OCI-LY7 (cell line): ENCODE measurements around the gene TRABD2B. TPM values are rescaled to one million over a fixed set of nuclear protein-coding genes. Genes with fewer than 3 reads are reported as not detected.

Experiments used
- BruUV-seq: library from RNA; stranded (reverse); fragments of 400-500 nt; replicated peaks from 2 replicates; lab custom pipeline; 2021; lab: Mats Ljungman, UMichigan
- CTCF ChIA-PET: fragments of 300-600 bp; sonication (Branson Sonifier 250); formaldehyde crosslinking; loops from one replicate; lab custom pipeline; 2022; ENCODE audit warnings: antibody characterized with exemption; ENCODE audit not compliant: unreplicated experiment; lab: Charles Lee
- POLR2A ChIA-PET: fragments of 300-600 bp; sonication (Branson Sonifier 250); formaldehyde crosslinking; loops from one replicate; lab custom pipeline; 2022; ENCODE audit warnings: antibody characterized with exemption; lab: Charles Lee
- DNase-seq: peaks from one replicate; pipeline ENCODE4 v3.0.0-alpha.2; 2015; ENCODE audit warnings: low spot score
- H2AFZ ChIP-seq: fragments of 200-600 bp; sonication (generic), shearing (Covaris generic); 2 replicates; pipeline ENCODE4 v1.6.1; 2014; ENCODE audit warnings: mild to moderate bottlenecking, antibody characterized with exemption, low read length, moderate library complexity
- H3K27ac ChIP-seq: fragments of 200-600 bp; sonication (generic); 2 replicates; pipeline ENCODE4 v1.5.1; 2014; ENCODE audit warnings: mixed run types, low read depth, mild to moderate bottlenecking, moderate library complexity, low read length, inconsistent platforms; ENCODE audit not compliant: poor library complexity, severe bottlenecking
- H3K36me3 ChIP-seq: fragments of 200-600 bp; sonication (generic); 2 replicates; pipeline ENCODE4 v1.6.1; 2014; ENCODE audit warnings: mild to moderate bottlenecking, antibody characterized with exemption, low read length, moderate library complexity, mixed read lengths; ENCODE audit not compliant: insufficient read depth
- H3K4me1 ChIP-seq: fragments of 200-600 bp; sonication (generic); 2 replicates; pipeline ENCODE4 v1.5.1; 2014; ENCODE audit warnings: mild to moderate bottlenecking, low read length; ENCODE audit not compliant: insufficient read depth, poor library complexity, severe bottlenecking
- H3K4me2 ChIP-seq: fragments of 200-600 bp; sonication (generic); 2 replicates; pipeline ENCODE4 v1.6.1; 2014; ENCODE audit warnings: mild to moderate bottlenecking, low read length
- H3K4me3 ChIP-seq: fragments of 200-600 bp; sonication (generic); 2 replicates; pipeline ENCODE4 v1.5.1; 2014; ENCODE audit warnings: mild to moderate bottlenecking, low read depth, low read length; ENCODE audit not compliant: poor library complexity, severe bottlenecking
- H3K79me2 ChIP-seq: fragments of 200-600 bp; sonication (generic); 2 replicates; pipeline ENCODE4 v1.6.1; 2016; ENCODE audit warnings: low read depth, mild to moderate bottlenecking, low read length, moderate library complexity, mixed read lengths; ENCODE audit not compliant: insufficient read depth
- H3K9me2 ChIP-seq: fragments of 200-600 bp; sonication (generic); 2 replicates; pipeline ENCODE4 v1.6.1; 2016; ENCODE audit warnings: mild to moderate bottlenecking, low read length, mixed read lengths; ENCODE audit not compliant: insufficient read depth
- H3K9me3 ChIP-seq: fragments of 200-600 bp; sonication (generic); 2 replicates; pipeline ENCODE4 v1.6.1; 2014; ENCODE audit warnings: mild to moderate bottlenecking, mixed run types, low read length, mixed read lengths
- H4K20me1 ChIP-seq: fragments of 200-600 bp; sonication (generic); 2 replicates; pipeline ENCODE4 v1.6.1; 2014; ENCODE audit warnings: mild to moderate bottlenecking, antibody characterized with exemption, low read length, moderate library complexity, mixed read lengths; ENCODE audit not compliant: insufficient read depth
- CTCF ChIP-seq: fragments of 200-600 bp; sonication (generic); conservative IDR thresholded peaks from 2 replicates; pipeline ENCODE4 v1.5.1; 2014; ENCODE audit warnings: mild to moderate bottlenecking, antibody characterized with exemption, low read length, moderate library complexity, mixed read lengths
- EZH2phosphoT487 ChIP-seq: fragments of 200-600 bp; sonication (generic); IDR thresholded peaks from 2 replicates; pipeline ENCODE4 v1.6.1; 2018; ENCODE audit warnings: low read depth, borderline replicate concordance, mild to moderate bottlenecking, mixed run types, antibody characterized with exemption, low read length, moderate library complexity, mixed read lengths
- intact Hi-C: fragments of 100-400 bp; cut with micrococcal nuclease; formaldehyde crosslinking; loops from one replicate; pipeline ENCODE4 v1.10.0; 2022; ENCODE audit not compliant: unreplicated experiment
- total RNA-seq, 2 experiments: library from RNA; depleted of rRNA in 1 of 2; stranded (reverse); fragments of >200 nt in 1 of 2; shearing (Covaris generic) in 1 of 2; gene quantifications; 2 replicates each; pipeline ENCODE4 v1.2.3, GENCODE V29; 2014 to 2022

The TRABD2B gene
- total RNA-seq, 2 experiments from 2014 or later: not detected

DNA sequence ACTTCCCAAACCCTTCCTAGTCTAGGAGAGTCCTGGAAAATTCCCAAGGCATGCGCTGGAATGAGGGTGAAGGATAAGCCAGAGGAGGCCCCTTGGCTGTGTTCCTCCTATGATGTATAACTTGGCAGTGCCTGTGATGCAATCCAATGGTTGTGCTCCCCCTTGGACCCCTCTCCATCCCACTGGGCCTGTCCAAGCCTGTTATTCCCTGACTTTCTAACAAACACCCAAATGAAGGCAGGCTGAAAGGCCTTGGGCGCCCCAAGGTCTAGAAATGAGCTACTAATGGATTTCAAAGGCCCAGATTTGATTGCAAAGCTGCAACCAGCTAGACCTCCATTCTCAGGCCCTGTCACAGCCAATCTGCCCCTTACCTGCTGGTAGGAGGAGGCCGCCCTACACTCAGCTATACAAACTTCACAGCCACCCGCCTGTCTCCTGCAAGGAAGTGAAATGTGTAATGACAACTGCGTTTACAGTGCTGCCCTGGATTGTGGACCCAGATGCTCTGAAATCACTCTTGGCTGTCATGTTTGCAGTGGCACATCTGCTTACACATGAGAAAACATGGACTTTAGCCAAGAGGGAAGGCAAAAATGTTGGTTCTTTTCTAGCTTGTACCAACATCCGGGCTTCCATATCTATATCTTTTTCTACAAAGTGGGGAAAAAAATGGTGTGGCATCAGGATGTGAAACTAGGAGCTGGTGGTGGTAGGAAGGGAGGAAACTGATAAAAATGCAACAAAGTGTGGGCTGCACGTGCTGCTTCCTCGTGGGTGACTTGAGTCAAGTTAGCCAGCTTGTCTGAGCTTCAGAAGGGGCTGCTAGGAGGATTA, 130.4 kb downstream of the TRABD2B start:
- intact Hi-C loops: no loop called here

DNA sequence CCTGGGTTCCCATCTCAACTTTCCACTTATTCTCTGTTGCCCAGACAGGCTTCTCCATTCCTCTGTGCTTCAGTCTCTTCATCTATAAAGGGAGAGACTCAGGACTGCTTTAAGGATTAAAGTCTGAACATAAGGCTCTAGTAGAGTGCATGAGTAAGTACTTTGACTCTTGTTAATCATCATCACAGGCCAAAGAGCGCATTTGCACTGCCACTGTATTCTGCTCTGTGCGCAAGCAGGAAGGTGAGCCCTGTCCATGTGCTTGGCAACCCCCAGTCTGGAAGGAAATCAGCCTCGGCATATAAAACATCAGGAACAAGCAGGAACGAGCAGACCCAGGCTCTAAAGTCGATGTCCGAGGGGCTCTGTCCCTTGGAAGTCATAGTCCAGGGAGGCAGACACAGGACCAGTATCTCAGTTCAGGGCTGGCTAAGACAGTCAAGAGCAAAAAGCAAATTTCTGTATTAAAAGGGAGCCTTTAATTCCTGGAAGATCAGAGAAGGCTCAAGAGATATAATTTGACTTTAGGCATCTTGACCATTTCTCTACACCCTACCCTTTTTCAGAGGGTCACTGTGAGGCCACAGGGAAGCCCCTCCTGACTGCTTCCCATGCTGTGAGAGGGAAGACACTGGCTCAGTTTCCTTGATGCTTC, 131.2 kb downstream of the TRABD2B start:
- H4K20me1 ChIP-seq: no peaks in the 10 kb centered on the region
- no peak for DNase-seq
- H3K27ac ChIP-seq: no peak overlapping the region
- H3K9me3 ChIP-seq: no peaks in the 10 kb centered on the region
- no peak overlapping the region for H3K4me3 ChIP-seq
- no peaks in the 10 kb centered on the region for H3K4me1 ChIP-seq
- ChIA-PET POLR2A (no interaction called here), CTCF (no interaction called here)
- no peaks in the 10 kb centered on the region for H3K36me3 ChIP-seq
- H3K4me2 ChIP-seq: no peak overlapping the region
- H3K9me2 ChIP-seq: no peaks in the 10 kb centered on the region
- H2AFZ ChIP-seq: no peak overlapping the region
- H3K79me2 ChIP-seq: no peaks in the 10 kb centered on the region
- TF ChIP-seq CTCF (no peak), EZH2phosphoT487 (no peak)
- intact Hi-C loops: no loop called here
- BruUV-seq: no TSS peak

More for the DNA sequence above, 130.4 kb downstream of the TRABD2B start:
- no peak overlapping the region for H2AFZ ChIP-seq
- H4K20me1 ChIP-seq: no peaks in the 10 kb centered on the region
- CTCF ChIA-PET: no interaction called here
- POLR2A ChIA-PET: no interaction called here
- H3K4me2 ChIP-seq: no peak overlapping the region
- no peaks in the 10 kb centered on the region for H3K9me2 ChIP-seq
- no peaks in the 10 kb centered on the region for H3K4me1 ChIP-seq
- H3K27ac ChIP-seq: no peak overlapping the region
- no peak for TF ChIP-seq CTCF
- no peak for TF ChIP-seq EZH2phosphoT487
- no peak for DNase-seq
- no peaks in the 10 kb centered on the region for H3K79me2 ChIP-seq
- H3K4me3 ChIP-seq: no peak overlapping the region
- no peaks in the 10 kb centered on the region for H3K36me3 ChIP-seq
- BruUV-seq: no TSS peak
- H3K9me3 ChIP-seq: no peaks in the 10 kb centered on the region
